Neuronal stem cell (in vitro differentiated cells): ENCODE measurements around the gene COQ9.
"Not testable (repeated sequence)": the region's sequence is repeated elsewhere in the genome, so short reads cannot be mapped to it uniquely, and the experiment has no call there.

Source experiments
- DNase-seq: peaks from one replicate; pipeline ENCODE4 v3.0.0-alpha.2; 2013; ENCODE audit warnings: low spot score
- H2AFZ ChIP-seq: one replicate; pipeline ENCODE4 v1.6.1; 2013; ENCODE audit warnings: mild to moderate bottlenecking, low read length, inconsistent platforms
- H2AK5ac ChIP-seq: 2 replicates; pipeline ENCODE4 v1.6.1; 2013; ENCODE audit warnings: low read depth, mild to moderate bottlenecking, inconsistent platforms, low read length, moderate library complexity, mixed read lengths
- H2BK120ac ChIP-seq: 2 replicates; pipeline ENCODE4 v1.6.1; 2013; ENCODE audit warnings: low read depth, mild to moderate bottlenecking, inconsistent platforms, low read length, moderate library complexity, mixed read lengths
- H2BK12ac ChIP-seq: one replicate; pipeline ENCODE4 v1.6.1; 2013; ENCODE audit warnings: low read length, inconsistent platforms
- H2BK15ac ChIP-seq: 2 replicates; pipeline ENCODE4 v1.6.1; 2013; ENCODE audit warnings: mild to moderate bottlenecking, low read length, inconsistent platforms, mixed read lengths
- H2BK5ac ChIP-seq: one replicate; pipeline ENCODE4 v1.6.1; 2013; ENCODE audit warnings: inconsistent platforms, mild to moderate bottlenecking, low read length, moderate library complexity
- H3K14ac ChIP-seq: one replicate; pipeline ENCODE4 v1.6.1; 2013; ENCODE audit warnings: low read length, inconsistent platforms
- H3K18ac ChIP-seq: 2 replicates; pipeline ENCODE4 v1.6.1; 2013; ENCODE audit warnings: low read length, inconsistent platforms
- H3K23ac ChIP-seq: 2 replicates; pipeline ENCODE4 v1.6.1; 2013; ENCODE audit warnings: low read depth, mild to moderate bottlenecking, mixed read lengths, low read length, inconsistent platforms; ENCODE audit not compliant: poor library complexity
- H3K27ac ChIP-seq: replicated peaks from 3 replicates; pipeline ENCODE4 v1.5.1; 2013; ENCODE audit warnings: low read length, inconsistent platforms
- H3K27me3 ChIP-seq, 3 experiments: 2 replicates each; pipeline ENCODE4 v1.6.1; 2013; ENCODE audit warnings: low read length in 3 of 3, mild to moderate bottlenecking in 2 of 3, inconsistent platforms in 1 of 3, low read depth in 1 of 3, mixed read lengths in 1 of 3, moderate library complexity in 1 of 3; ENCODE audit not compliant: control insufficient read depth in 3 of 3, insufficient read depth in 3 of 3
- H3K36me3 ChIP-seq, 2 donors: replicated peaks in 1 of 2; 2 replicates each; pipeline ENCODE4 v1.6.1; 2013; ENCODE audit warnings: low read length in 2 of 2; ENCODE audit not compliant: control insufficient read depth in 2 of 2, insufficient read depth in 2 of 2
- H3K4ac ChIP-seq: 2 replicates; pipeline ENCODE4 v1.6.1; 2013; ENCODE audit warnings: inconsistent platforms, mild to moderate bottlenecking, low read length, moderate library complexity
- H3K4me1 ChIP-seq, 2 donors: 1 replicate in 1 of 2; 2 replicates in 1 of 2; pipeline ENCODE4 v1.6.1; 2013; ENCODE audit warnings: low read length in 2 of 2, low read depth in 1 of 2; ENCODE audit not compliant: control insufficient read depth in 2 of 2, insufficient read depth in 1 of 2
- H3K4me2 ChIP-seq: one replicate; pipeline ENCODE4 v1.6.1; 2013; ENCODE audit warnings: mild to moderate bottlenecking, low read length, inconsistent platforms; ENCODE audit not compliant: insufficient read depth, poor library complexity, severe bottlenecking
- H3K4me3 ChIP-seq, 2 donors: 2 replicates each; pipeline ENCODE4 v1.5.1; 2013; ENCODE audit warnings: low read length in 2 of 2, mild to moderate bottlenecking in 2 of 2, inconsistent platforms in 1 of 2, moderate library complexity in 1 of 2
- H3K79me1 ChIP-seq: one replicate; pipeline ENCODE4 v1.6.1; 2013; ENCODE audit warnings: low read depth, mild to moderate bottlenecking, inconsistent platforms, low read length, moderate library complexity
- H3K9ac ChIP-seq: one replicate; pipeline ENCODE4 v1.6.1; 2013; ENCODE audit warnings: mild to moderate bottlenecking, low read depth, low read length, inconsistent platforms; ENCODE audit not compliant: poor library complexity
- H3K9me3 ChIP-seq, 2 donors: replicated peaks in 1 of 2; 2 replicates each; pipeline versions ENCODE3 to v1.6.1; 2013; ENCODE audit warnings: low read length in 2 of 2, mild to moderate bottlenecking in 2 of 2, inconsistent platforms in 1 of 2, low read depth in 1 of 2, mixed read lengths in 1 of 2, moderate library complexity in 1 of 2; ENCODE audit not compliant: control insufficient read depth in 2 of 2, insufficient read depth in 1 of 2
- H4K8ac ChIP-seq: one replicate; pipeline ENCODE4 v1.6.1; 2013; ENCODE audit warnings: low read depth, mild to moderate bottlenecking, inconsistent platforms, low read length, moderate library complexity
- H4K91ac ChIP-seq: one replicate; pipeline ENCODE4 v1.6.1; 2013; ENCODE audit warnings: low read length, low read depth, mild to moderate bottlenecking, inconsistent platforms; ENCODE audit not compliant: poor library complexity
- WGBS, 2 donors: extraction: QIAGEN DNeasy Blood & Tissue Kit; methylation state at CpG; one replicate each; pipeline ENCODE4 v1.1.7; 2013; ENCODE audit warnings: missing lambda C conversion rate in 2 of 2, mixed read lengths in 1 of 2; ENCODE audit not compliant: insufficient read length in 2 of 2, insufficient replicate concordance in 1 of 2; ENCODE audit errors: extremely low coverage in 2 of 2; 5-methylcytosine and 5-hydroxymethylcytosine counted together

The COQ9 gene

GRCh38 chr16:57432989-57433388 is 14.3 kb upstream of the COQ9 start:
- peaks cover 45 to 94% of the 10 kb centered on the region in 2 donors for H3K36me3 ChIP-seq

GRCh38 chr16:57434003-57434402 is 13.3 kb upstream of the COQ9 start:
- no CpG with 5 or more reads among the region's 2 CpGs for WGBS, 2 donors
- Histone ChIP-seq H4K8ac (no peak overlapping the region), H3K14ac (no peak overlapping the region), H2BK120ac (no peak overlapping the region), H2BK12ac (no peak overlapping the region), H3K79me1 (no peaks in the 10 kb centered on the region), H3K27me3 (no peaks in the 10 kb centered on the region), H2BK15ac (no peak overlapping the region), H3K27ac (no peak overlapping the region), H2AK5ac (no peak overlapping the region), H3K9me3 (no peaks in the 10 kb centered on the region), H3K36me3 (peaks cover 43 to 94% of the 10 kb centered on the region in 2 donors), H3K9ac (no peak overlapping the region), H2BK5ac (no peak overlapping the region), H3K4ac (no peak overlapping the region), H3K4me3 (no peak overlapping the region), H4K91ac (no peak overlapping the region), H3K18ac (no peak overlapping the region), H2AFZ (no peak overlapping the region), H3K4me2 (no peak overlapping the region), H3K4me1 (no peaks in the 10 kb centered on the region), H3K23ac (no peak overlapping the region)
- no peak for DNase-seq

More at GRCh38 chr16:57432989-57433388, 14.3 kb upstream of the COQ9 start:
- H3K23ac ChIP-seq: no peak overlapping the region
- no peak overlapping the region for H3K14ac ChIP-seq
- H4K8ac ChIP-seq: no peak overlapping the region
- H3K18ac ChIP-seq: no peak overlapping the region
- H3K4me3 ChIP-seq: no peak overlapping the region
- no peak overlapping the region for H4K91ac ChIP-seq
- H2BK120ac ChIP-seq: no peak overlapping the region
- H3K4me1 ChIP-seq: no peaks in the 10 kb centered on the region
- no peaks in the 10 kb centered on the region for H3K9me3 ChIP-seq
- H2AK5ac ChIP-seq: no peak overlapping the region
- DNase-seq: no peak
- WGBS, 2 donors: no CpG with 5 or more reads among the region's 3 CpGs
- no peak overlapping the region for H2BK12ac ChIP-seq
- no peak overlapping the region for H2BK15ac ChIP-seq
- H3K79me1 ChIP-seq: no peaks in the 10 kb centered on the region
- no peak overlapping the region for H3K27ac ChIP-seq
- H3K4me2 ChIP-seq: no peak overlapping the region
- H2BK5ac ChIP-seq: no peak overlapping the region
- H3K27me3 ChIP-seq: no peaks in the 10 kb centered on the region
- H3K9ac ChIP-seq: no peak overlapping the region
- no peak overlapping the region for H3K4ac ChIP-seq
- H2AFZ ChIP-seq: no peak overlapping the region

- no peaks in the 10 kb centered on the region for H3K9me3 ChIP-seq
- H3K14ac ChIP-seq: no peak overlapping the region
- no peak overlapping the region for H3K4me3 ChIP-seq
- no peak overlapping the region for H3K9ac ChIP-seq
- no peak overlapping the region for H2AK5ac ChIP-seq
- H2AFZ ChIP-seq: no peak overlapping the region
- H2BK15ac ChIP-seq: no peak overlapping the region
- no peak for DNase-seq
- H3K27me3 ChIP-seq: no peaks in the 10 kb centered on the region
- H2BK5ac ChIP-seq: no peak overlapping the region
- no peak overlapping the region for H3K27ac ChIP-seq
- no CpG with 5 or more reads among the region's 1 CpG for WGBS, 2 donors
- H3K23ac ChIP-seq: no peak overlapping the region
- peaks cover 39 to 92% of the 10 kb centered on the region in 2 donors for H3K36me3 ChIP-seq
- H4K8ac ChIP-seq: no peak overlapping the region
- no peak overlapping the region for H4K91ac ChIP-seq
- no peak overlapping the region for H3K4ac ChIP-seq
- no peak overlapping the region for H3K4me2 ChIP-seq
- no peak overlapping the region for H2BK12ac ChIP-seq
- H3K18ac ChIP-seq: no peak overlapping the region
- no peaks in the 10 kb centered on the region for H3K4me1 ChIP-seq
- H3K79me1 ChIP-seq: no peaks in the 10 kb centered on the region
- no peak overlapping the region for H2BK120ac ChIP-seq
Measured at GRCh38 chr16:57435838-57436237, 11.4 kb upstream of the COQ9 start.

DNA sequence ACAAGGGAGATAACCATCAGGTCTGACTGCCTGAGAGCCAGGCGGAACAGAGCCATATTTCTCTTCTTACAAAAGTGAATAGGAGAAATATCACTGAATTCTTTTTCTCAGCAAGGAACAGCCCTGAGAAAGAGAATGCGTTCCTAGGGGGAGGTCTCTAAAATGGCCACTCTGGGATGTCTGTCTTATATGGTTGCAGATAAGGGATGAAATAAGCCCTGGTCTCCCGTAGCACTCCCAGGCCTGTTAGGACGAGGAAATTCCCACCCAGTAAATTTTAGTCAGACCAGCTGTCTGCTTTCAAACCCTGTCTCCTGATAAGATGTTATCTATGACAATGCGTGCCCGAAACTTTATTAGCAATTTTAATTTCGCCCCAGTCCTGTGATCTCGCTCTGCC is 7.3 kb upstream of the COQ9 start:
- H3K18ac ChIP-seq, H3K4me3 ChIP-seq, H3K23ac ChIP-seq, H3K9me3 ChIP-seq, H2BK120ac ChIP-seq, H4K91ac ChIP-seq, H2AK5ac ChIP-seq, H3K9ac ChIP-seq, H2BK15ac ChIP-seq, H3K27ac ChIP-seq, H3K4ac ChIP-seq, H3K79me1 ChIP-seq, H2BK12ac ChIP-seq, H2AFZ ChIP-seq, H3K27me3 ChIP-seq, H3K4me1 ChIP-seq, H3K14ac ChIP-seq, H2BK5ac ChIP-seq, H3K4me2 ChIP-seq, H4K8ac ChIP-seq, DNase-seq: not testable (repeated sequence)
- WGBS, 2 donors: no CpG with 5 or more reads among the region's 8 CpGs
- peaks cover 13 to 65% of the 10 kb centered on the region in 2 donors for H3K36me3 ChIP-seq
